ENCODE data around the gene DISC1. TPM values are rescaled to one million over a fixed set of nuclear protein-coding genes. Genes with fewer than 3 reads are reported as not detected.
"Not testable (repeated sequence)": the region's sequence is repeated elsewhere in the genome, so short reads cannot be mapped to it uniquely, and the experiment has no call there.

Gene DISC1
- total RNA-seq, 3 donors from 2014 or later = 12.1 to 18.9 (median 12.4) TPM

DNA sequence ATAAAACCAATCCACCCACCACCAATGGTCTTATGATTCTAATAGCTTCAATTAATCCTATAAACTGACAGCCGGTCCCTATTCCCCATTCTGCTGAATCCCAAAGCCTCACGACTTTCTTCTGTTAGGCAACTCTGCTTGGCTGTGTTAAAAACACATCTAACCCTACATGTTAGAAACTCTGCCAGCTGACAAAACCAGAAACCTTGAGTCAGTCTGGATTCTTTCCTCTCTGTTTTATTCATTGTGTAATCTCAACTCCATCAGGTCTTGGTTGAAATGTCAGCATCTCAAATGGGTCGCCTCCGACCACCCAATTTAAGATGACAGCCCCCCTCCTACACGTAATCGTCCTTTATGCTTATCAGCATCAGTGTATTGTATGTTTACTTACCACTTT, 312.1 kb downstream of the DISC1 start:
- H3K27me3 ChIP-seq = no peaks in the 10 kb centered on the region
- TF ChIP-seq, protein P1, sequence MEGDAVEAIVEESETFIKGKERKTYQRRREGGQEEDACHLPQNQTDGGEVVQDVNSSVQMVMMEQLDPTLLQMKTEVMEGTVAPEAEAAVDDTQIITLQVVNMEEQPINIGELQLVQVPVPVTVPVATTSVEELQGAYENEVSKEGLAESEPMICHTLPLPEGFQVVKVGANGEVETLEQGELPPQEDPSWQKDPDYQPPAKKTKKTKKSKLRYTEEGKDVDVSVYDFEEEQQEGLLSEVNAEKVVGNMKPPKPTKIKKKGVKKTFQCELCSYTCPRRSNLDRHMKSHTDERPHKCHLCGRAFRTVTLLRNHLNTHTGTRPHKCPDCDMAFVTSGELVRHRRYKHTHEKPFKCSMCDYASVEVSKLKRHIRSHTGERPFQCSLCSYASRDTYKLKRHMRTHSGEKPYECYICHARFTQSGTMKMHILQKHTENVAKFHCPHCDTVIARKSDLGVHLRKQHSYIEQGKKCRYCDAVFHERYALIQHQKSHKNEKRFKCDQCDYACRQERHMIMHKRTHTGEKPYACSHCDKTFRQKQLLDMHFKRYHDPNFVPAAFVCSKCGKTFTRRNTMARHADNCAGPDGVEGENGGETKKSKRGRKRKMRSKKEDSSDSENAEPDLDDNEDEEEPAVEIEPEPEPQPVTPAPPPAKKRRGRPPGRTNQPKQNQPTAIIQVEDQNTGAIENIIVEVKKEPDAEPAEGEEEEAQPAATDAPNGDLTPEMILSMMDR (IDR thresholded peaks at IDR 0.05) = no peak
- TF ChIP-seq POLR2A (IDR thresholded peaks at IDR 0.05) (no peak), POLR2AphosphoS5 (IDR thresholded peaks at IDR 0.05) (no peak)
- H3K4me3 ChIP-seq = no peak overlapping the region
- H3K27ac ChIP-seq = no peak overlapping the region
- H3K9me3 ChIP-seq = no peaks in the 10 kb centered on the region
- no peak for DNase-seq (ENCODE audit: low spot score in 2 of 2)
- no peaks in the 10 kb centered on the region for H3K4me1 ChIP-seq
- intact Hi-C loops (cut with DNase I; ENCODE audit: low total_unique reads) = no loop called here
- no peaks in the 10 kb centered on the region for H3K36me3 ChIP-seq

DNA sequence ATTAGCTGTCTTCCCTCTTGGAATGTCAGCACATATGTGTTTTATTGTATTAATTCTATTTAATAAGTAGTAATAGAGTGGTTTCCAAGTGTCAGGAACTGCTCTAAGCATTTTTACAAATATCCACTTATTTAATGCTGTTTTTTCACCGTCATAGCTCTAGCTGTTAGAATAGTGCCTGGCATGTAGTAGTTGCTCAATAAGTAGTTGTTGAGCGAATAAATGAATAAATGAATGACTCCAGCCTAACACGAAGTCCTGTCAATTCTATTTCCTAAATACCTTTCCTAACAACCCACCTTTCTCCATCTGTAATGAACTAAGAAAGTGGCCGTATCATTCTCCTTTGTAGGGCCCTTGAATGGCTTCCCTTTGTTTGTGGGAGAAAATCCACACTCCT, 312.5 kb downstream of the DISC1 start:
- TF ChIP-seq, protein P1 (IDR thresholded peaks at IDR 0.05) = no peak
- no peak for TF ChIP-seq POLR2AphosphoS5 (IDR thresholded peaks at IDR 0.05)
- no peak for TF ChIP-seq POLR2A (IDR thresholded peaks at IDR 0.05)
- no peaks in the 10 kb centered on the region for H3K27me3 ChIP-seq
- H3K36me3 ChIP-seq = no peaks in the 10 kb centered on the region
- no peaks in the 10 kb centered on the region for H3K4me1 ChIP-seq
- H3K4me3 ChIP-seq = no peak overlapping the region
- H3K9me3 ChIP-seq = no peaks in the 10 kb centered on the region
- intact Hi-C loops (cut with DNase I; ENCODE audit: low total_unique reads) = no loop called here
- DNase-seq (ENCODE audit: low spot score in 2 of 2) = no peak
- H3K27ac ChIP-seq = no peak overlapping the region

DNA sequence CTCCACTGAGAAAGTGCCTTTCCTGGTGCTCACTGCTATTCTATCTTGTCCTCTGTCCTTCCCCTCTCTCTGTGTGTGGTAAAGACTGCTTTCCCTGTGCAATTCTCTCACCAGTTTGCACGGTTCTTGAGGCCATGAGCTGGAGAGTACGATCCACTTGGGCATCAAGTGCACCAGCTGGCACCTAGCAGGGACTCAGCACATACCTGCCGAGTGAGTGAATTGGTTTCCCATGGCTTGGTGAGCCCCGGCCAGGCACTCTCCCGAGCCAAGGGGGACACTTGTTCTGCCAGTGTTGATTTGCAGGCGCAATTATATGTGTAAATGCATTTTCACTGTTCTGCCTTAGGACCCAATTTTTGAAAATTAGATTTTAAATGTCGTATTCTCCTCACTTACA, 313.5 kb downstream of the DISC1 start:
- Histone ChIP-seq H3K9me3 (no peaks in the 10 kb centered on the region), H3K4me1 (no peaks in the 10 kb centered on the region), H3K27ac (no peak overlapping the region), H3K36me3 (no peaks in the 10 kb centered on the region), H3K27me3 (no peaks in the 10 kb centered on the region), H3K4me3 (no peak overlapping the region)
- no peak for DNase-seq (ENCODE audit: low spot score in 2 of 2)
- intact Hi-C loops (cut with DNase I; ENCODE audit: low total_unique reads) = no loop called here
- TF ChIP-seq POLR2A (IDR thresholded peaks at IDR 0.05) (no peak), POLR2AphosphoS5 (IDR thresholded peaks at IDR 0.05) (no peak)
- TF ChIP-seq, protein P1 (IDR thresholded peaks at IDR 0.05) = no peak

DNA sequence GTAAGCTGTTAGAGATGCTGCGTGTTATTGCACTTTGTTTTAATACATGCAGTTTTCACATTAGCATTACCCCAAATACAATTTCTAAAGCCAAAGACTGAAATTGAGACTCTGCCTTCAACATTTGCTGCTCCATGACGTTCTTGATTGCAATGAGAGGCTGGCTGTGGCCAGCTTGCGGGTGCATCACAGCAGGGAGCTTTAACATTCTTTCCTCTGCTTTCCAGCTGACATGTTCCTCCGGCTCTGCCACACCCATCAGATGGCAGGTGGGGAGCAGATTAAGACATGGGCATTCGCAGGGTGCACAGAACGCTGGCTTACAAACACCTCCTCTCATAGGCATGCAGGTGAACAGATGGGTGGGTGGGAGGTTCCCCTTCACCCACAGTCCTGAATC, 314.1 kb downstream of the DISC1 start:
- Histone ChIP-seq H3K27ac (no peak overlapping the region), H3K27me3 (no peaks in the 10 kb centered on the region), H3K36me3 (no peaks in the 10 kb centered on the region), H3K4me1 (no peaks in the 10 kb centered on the region), H3K9me3 (no peaks in the 10 kb centered on the region), H3K4me3 (no peak overlapping the region)
- intact Hi-C loops (cut with DNase I; ENCODE audit: low total_unique reads) = no loop called here
- DNase-seq (ENCODE audit: low spot score in 2 of 2) = no peak
- TF ChIP-seq, protein P1 (IDR thresholded peaks at IDR 0.05) = no peak
- TF ChIP-seq POLR2AphosphoS5 (IDR thresholded peaks at IDR 0.05) = no peak
- no peak for TF ChIP-seq POLR2A (IDR thresholded peaks at IDR 0.05)

DNA sequence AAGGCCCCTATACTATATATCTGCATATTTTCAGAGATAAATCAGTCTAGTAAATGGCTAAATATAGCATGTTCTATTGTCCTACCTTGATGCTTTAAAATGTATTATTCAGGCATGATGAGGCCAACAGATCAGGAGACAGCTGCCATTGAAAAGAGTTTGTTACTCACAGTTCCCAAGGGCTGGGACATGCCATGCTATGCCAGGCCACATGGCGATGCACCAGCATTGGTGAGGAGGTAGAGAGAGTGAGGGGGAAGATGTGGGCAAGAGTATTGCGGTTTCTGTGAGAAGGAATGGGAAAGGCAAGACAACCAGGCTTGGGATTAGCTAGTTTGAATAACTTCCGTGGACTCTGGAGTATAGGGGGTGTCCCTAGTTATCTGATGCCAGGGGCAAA, 316.5 kb downstream of the DISC1 start:
- no peaks in the 10 kb centered on the region for H3K9me3 ChIP-seq
- H3K4me3 ChIP-seq = no peak overlapping the region
- intact Hi-C loops (cut with DNase I; ENCODE audit: low total_unique reads) = no loop called here
- H3K4me1 ChIP-seq = no peaks in the 10 kb centered on the region
- H3K27me3 ChIP-seq = no peaks in the 10 kb centered on the region
- no peaks in the 10 kb centered on the region for H3K36me3 ChIP-seq
- no peak overlapping the region for H3K27ac ChIP-seq
- no peak for TF ChIP-seq POLR2A (IDR thresholded peaks at IDR 0.05)
- TF ChIP-seq, protein P1 (IDR thresholded peaks at IDR 0.05) = no peak
- TF ChIP-seq POLR2AphosphoS5 (IDR thresholded peaks at IDR 0.05) = no peak
- no peak for DNase-seq (ENCODE audit: low spot score in 2 of 2)

DNA sequence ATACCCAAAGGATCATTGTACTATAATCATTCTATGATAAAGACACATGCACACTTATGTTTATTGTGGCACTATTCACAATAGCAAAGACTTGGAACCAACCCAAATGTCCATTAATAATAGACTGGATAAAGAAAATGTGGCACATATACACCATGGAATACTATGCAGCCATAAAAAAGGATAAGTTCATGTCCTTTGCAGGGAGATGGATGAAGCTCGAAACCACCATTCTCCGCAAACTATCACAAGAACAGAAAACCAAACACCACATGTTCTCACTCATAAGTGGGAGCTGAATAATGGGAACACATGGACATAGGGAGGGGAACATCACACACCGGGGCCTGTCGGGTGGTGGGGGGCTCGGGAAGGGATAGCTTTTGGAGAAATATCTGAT, 321.5 kb downstream of the DISC1 start:
- H3K27me3 ChIP-seq; H3K36me3 ChIP-seq; DNase-seq (ENCODE audit: low spot score in 2 of 2); H3K9me3 ChIP-seq; H3K4me3 ChIP-seq; intact Hi-C loops (cut with DNase I; ENCODE audit: low total_unique reads); H3K27ac ChIP-seq; H3K4me1 ChIP-seq: not testable (repeated sequence)
